IMR-90 (cell line): ENCODE measurements around the gene PTPN7. TPM values are rescaled to one million over a fixed set of nuclear protein-coding genes. Genes with fewer than 3 reads are reported as not detected.
A peak's percentile ranks its signal among the peaks of the same experiment; 100 is the strongest.

ENCODE experiments used
- ATAC-seq: fragments of 200-7000 bp; cut with Tn5 transposase; 2 replicates; pipeline ENCODE4 v1.9.1; 2020; ENCODE audit warnings: low read depth, mild to moderate bottlenecking, moderate library complexity
- BruUV-seq: library from RNA; stranded (reverse); fragments of 400-500 nt; replicated peaks from 2 replicates; lab custom pipeline; 2021; lab: Mats Ljungman, UMichigan
- CTCF ChIA-PET: fragments of 300-600 bp; formaldehyde crosslinking; extraction: SDS; loops from one replicate; lab custom pipeline; 2021; ENCODE audit warnings: antibody characterized with exemption; lab: Yijun Ruan, JAX
- POLR2A ChIA-PET: fragments of 300-600 bp; sonication (Branson Sonifier 250); formaldehyde crosslinking; loops from one replicate; lab custom pipeline; 2022; ENCODE audit warnings: antibody characterized with exemption; ENCODE audit not compliant: unreplicated experiment; lab: Charles Lee
- DNase-seq: peaks from one replicate; pipeline ENCODE4 v3.0.0; 2013
- H2AFZ ChIP-seq: replicated peaks from 2 replicates; pipeline ENCODE3; 2013; ENCODE audit warnings: low read length, mild to moderate bottlenecking; ENCODE audit not compliant: poor library complexity
- H2AK5ac ChIP-seq: 2 replicates; pipeline ENCODE4 v1.6.1; 2013; ENCODE audit warnings: low read depth, low read length, inconsistent platforms
- H2AK9ac ChIP-seq: replicated peaks from 2 replicates; pipeline ENCODE3; 2013; ENCODE audit warnings: mild to moderate bottlenecking, low read depth, low read length, moderate library complexity; ENCODE audit not compliant: poor library complexity
- H2BK120ac ChIP-seq: 2 replicates; pipeline ENCODE4 v1.6.1; 2013; ENCODE audit warnings: low read depth, low read length, inconsistent platforms
- H2BK15ac ChIP-seq: 3 replicates; pipeline ENCODE4 v1.6.1; 2013; ENCODE audit warnings: low read depth, low read length, inconsistent platforms
- H2BK20ac ChIP-seq: 2 replicates; pipeline ENCODE4 v1.6.1; 2013; ENCODE audit warnings: low read depth, mild to moderate bottlenecking, inconsistent platforms, low read length, moderate library complexity
- H2BK5ac ChIP-seq: 2 replicates; pipeline ENCODE4 v1.6.1; 2013; ENCODE audit warnings: mild to moderate bottlenecking, low read depth, low read length, inconsistent platforms; ENCODE audit not compliant: poor library complexity, severe bottlenecking
- H3K14ac ChIP-seq: replicated peaks from 2 replicates; pipeline ENCODE4 v1.6.1; 2013; ENCODE audit warnings: low read depth, low read length, inconsistent platforms
- H3K18ac ChIP-seq: 2 replicates; pipeline ENCODE4 v1.6.1; 2013; ENCODE audit warnings: low read depth, low read length, control low read depth
- H3K23ac ChIP-seq: 2 replicates; pipeline ENCODE4 v1.6.1; 2013; ENCODE audit warnings: low read depth, low read length, inconsistent platforms
- H3K27ac ChIP-seq: 2 replicates; pipeline ENCODE4 v1.5.1; 2013; ENCODE audit warnings: mild to moderate bottlenecking, control low read depth, low read length; ENCODE audit not compliant: insufficient read depth
- H3K27me3 ChIP-seq: 2 replicates; pipeline ENCODE4 v1.6.1; 2013; ENCODE audit warnings: low read length; ENCODE audit not compliant: control insufficient read depth, insufficient read depth
- H3K36me3 ChIP-seq: 2 replicates; pipeline ENCODE4 v1.6.1; 2013; ENCODE audit warnings: low read length, mixed read lengths; ENCODE audit not compliant: control insufficient read depth, insufficient read depth
- H3K4ac ChIP-seq: 2 replicates; pipeline ENCODE4 v1.6.1; 2013; ENCODE audit warnings: low read depth, low read length, inconsistent platforms
- H3K4me1 ChIP-seq: 2 replicates; pipeline ENCODE4 v1.6.1; 2013; ENCODE audit warnings: low read length, mixed read lengths; ENCODE audit not compliant: control insufficient read depth, insufficient read depth
- H3K4me2 ChIP-seq: 2 replicates; pipeline ENCODE4 v1.6.1; 2013; ENCODE audit warnings: low read depth, mild to moderate bottlenecking, control low read depth, low read length, moderate library complexity
- H3K4me3 ChIP-seq: 2 replicates; pipeline ENCODE4 v1.5.1; 2013; ENCODE audit warnings: low read depth, mild to moderate bottlenecking, control low read depth, low read length, moderate library complexity; ENCODE audit not compliant: insufficient read depth
- H3K56ac ChIP-seq: 2 replicates; pipeline ENCODE4 v1.6.1; 2013; ENCODE audit warnings: low read length, inconsistent platforms; ENCODE audit not compliant: insufficient read depth; ENCODE audit errors: extremely low read depth
- H3K79me1 ChIP-seq, 2 experiments: 2 replicates each; pipeline ENCODE4 v1.6.1; 2013; ENCODE audit warnings: low read length in 2 of 2, inconsistent platforms in 1 of 2, low read depth in 1 of 2
- H3K9ac ChIP-seq: 2 replicates; pipeline ENCODE4 v1.6.1; 2013; ENCODE audit warnings: low read depth, low read length, control low read depth
- H3K9me1 ChIP-seq: 2 replicates; pipeline ENCODE4 v1.6.1; 2013; ENCODE audit warnings: low read length, inconsistent platforms; ENCODE audit not compliant: insufficient read depth
- H3K9me3 ChIP-seq: 2 replicates; pipeline ENCODE4 v1.6.1; 2013; ENCODE audit warnings: low read length; ENCODE audit not compliant: control insufficient read depth, insufficient read depth
- H4K20me1 ChIP-seq: 2 replicates; pipeline ENCODE4 v1.6.1; 2013; ENCODE audit warnings: low read length, inconsistent platforms; ENCODE audit not compliant: insufficient read depth
- H4K5ac ChIP-seq: 2 replicates; pipeline ENCODE4 v1.6.1; 2013; ENCODE audit warnings: mild to moderate bottlenecking, low read depth, low read length, control low read depth
- H4K8ac ChIP-seq, 2 experiments: 2 replicates each; pipeline ENCODE4 v1.6.1; 2013; ENCODE audit warnings: low read depth in 2 of 2, low read length in 2 of 2, control low read depth in 1 of 2, inconsistent platforms in 1 of 2
- H4K91ac ChIP-seq: 2 replicates; pipeline ENCODE4 v1.6.1; 2013; ENCODE audit warnings: low read depth, low read length, inconsistent platforms; ENCODE audit not compliant: insufficient read depth
- CTCF ChIP-seq: conservative IDR thresholded peaks from 2 replicates; pipeline ENCODE4 v1.5.1; 2012; ENCODE audit warnings: mild to moderate bottlenecking, low read depth, low read length, improper control_type of control experiment
- RAD21 ChIP-seq: IDR thresholded peaks from 2 replicates; pipeline ENCODE4 v1.6.1; 2012; ENCODE audit warnings: low read length, improper control_type of control experiment
- RCOR1 ChIP-seq: IDR thresholded peaks from 2 replicates; pipeline ENCODE4 v1.6.1; 2012; ENCODE audit warnings: mild to moderate bottlenecking, low read length, improper control_type of control experiment; ENCODE audit not compliant: insufficient replicate concordance
- RFX5 ChIP-seq: IDR thresholded peaks from 2 replicates; pipeline ENCODE4 v1.8.0; 2012; ENCODE audit warnings: low read depth, mild to moderate bottlenecking, low read length, moderate library complexity
- WGBS, 2 experiments: methylation state at CpG; one replicate each; pipeline versions ENCODE4 v1.1.5 to v1.1.7; 2013; ENCODE audit warnings: missing lambda C conversion rate in 2 of 2; ENCODE audit not compliant: insufficient read length in 1 of 2; ENCODE audit errors: extremely low coverage in 2 of 2; 5-methylcytosine and 5-hydroxymethylcytosine counted together
- dilution Hi-C: fragments of 300-500 bp; cut with HindIII; formaldehyde crosslinking; loops from one replicate; pipeline ENCODE4 v1.14.3; 2018; ENCODE audit warnings: low sequenced_read_pairs; ENCODE audit not compliant: unreplicated experiment
- in situ Hi-C: fragments of 300-500 bp; cut with MboI; formaldehyde crosslinking; loops from 3 replicates; pipeline ENCODE4 v1.14.3; 2019; ENCODE audit warnings: low sequenced_read_pairs, inconsistent platforms, mixed read lengths
- intact Hi-C: fragments of 100-400 bp; cut with micrococcal nuclease; formaldehyde crosslinking; loops from 2 replicates; pipeline ENCODE4 v1.10.0; 2022
- polyA plus RNA-seq, 3 experiments: library from polyadenylated mRNA; depleted of rRNA; stranded (reverse); fragments of >200 nt; gene quantifications; 2 replicates each; pipeline ENCODE4 v1.2.3, GENCODE V29; 2012; ENCODE audit warnings: low replicate concordance in 1 of 3
- total RNA-seq: library from RNA; depleted of rRNA; stranded (reverse); fragments of >200 nt; gene quantifications from 2 replicates; pipeline ENCODE4 v1.2.3, GENCODE V29; 2012

PTPN7 gene
- total and polyA plus RNA-seq, 2 of the 4 experiments (the other 2 are of a cell fraction) = 0.05 TPM; not detected in 1

GRCh38 chr1:202207292-202207691, 46.9 kb upstream of the PTPN7 start:
- peak; percentile 79 for ATAC-seq
- H2AK5ac ChIP-seq = no peak overlapping the region
- BruUV-seq = no TSS peak
- H3K4me2 ChIP-seq = no peak overlapping the region
- H3K9me1 ChIP-seq = no peaks in the 10 kb centered on the region
- no peak overlapping the region for H2BK20ac ChIP-seq
- H4K5ac ChIP-seq = no peak overlapping the region
- H3K4me1 ChIP-seq = no peaks in the 10 kb centered on the region
- no peak overlapping the region for H3K27ac ChIP-seq
- H3K14ac ChIP-seq = no peak overlapping the region
- H3K23ac ChIP-seq = no peak overlapping the region
- H2BK120ac ChIP-seq = no peak overlapping the region
- WGBS, 2 experiments = 56% methylated on average over 1 of the region's 1 CpG; no CpG with 5 or more reads in 1 of the 2 experiments
- ChIA-PET CTCF (no interaction called here), POLR2A (no interaction called here)
- dilution Hi-C loops = no loop called here
- TF ChIP-seq CTCF (peak; percentile 22; the same call in 1 of the 2 replicates), RAD21 (peak; percentile 20; the same call in 1 of the 2 replicates), RFX5 (no peak), RCOR1 (no peak)
- H3K4me3 ChIP-seq = no peak overlapping the region
- H2BK5ac ChIP-seq = no peak overlapping the region
- no peaks in the 10 kb centered on the region for H3K79me1 ChIP-seq
- peak; percentile 73 for DNase-seq
- H2BK15ac ChIP-seq = no peak overlapping the region
- no peak overlapping the region for H3K18ac ChIP-seq
- intact Hi-C loops = no loop called here
- in situ Hi-C loops = no loop called here
- peak overlapping the region; percentile 28 for H2AK9ac ChIP-seq
- no peak overlapping the region for H3K9ac ChIP-seq
- peaks cover 50% of the 10 kb centered on the region for H3K27me3 ChIP-seq
- H3K9me3 ChIP-seq = no peaks in the 10 kb centered on the region; the same call in 1 of the 2 replicates
- no peak overlapping the region for H4K91ac ChIP-seq
- no peak overlapping the region for H4K8ac ChIP-seq
- H3K56ac ChIP-seq = no peak overlapping the region
- H2AFZ ChIP-seq = no peak overlapping the region
- no peaks in the 10 kb centered on the region for H4K20me1 ChIP-seq
- no peaks in the 10 kb centered on the region for H3K36me3 ChIP-seq
- H3K4ac ChIP-seq = no peak overlapping the region
